OCI-LY3 (cell line): Measurements from ENCODE around the gene COX11.

ENCODE experiments used
- H2AFZ ChIP-seq: fragments of 200-600, 300-600 bp; shearing (Covaris generic); 2 replicates; pipeline ENCODE4 v1.6.0; 2014; ENCODE audit warnings: antibody characterized with exemption, low read depth, low read length
- H3K27ac ChIP-seq: fragments of 200-600, 300-600 bp; sonication (generic); 2 replicates; pipeline ENCODE4 v1.5.1; 2014; ENCODE audit warnings: mild to moderate bottlenecking, low read length, moderate library complexity, mixed read lengths
- H3K27me3 ChIP-seq: fragments of 200-600, 300-600 bp; sonication (generic); 2 replicates; pipeline ENCODE4 v1.6.1; 2014; ENCODE audit warnings: low read depth, low read length, mixed read lengths
- H3K36me3 ChIP-seq: fragments of 200-600, 300-600 bp; sonication (generic); replicated peaks from 2 replicates; pipeline ENCODE3; 2014; ENCODE audit warnings: low read depth, low read length, mixed read lengths
- H3K4me1 ChIP-seq: fragments of 300-600, 200-600 bp; sonication (generic); 2 replicates; pipeline ENCODE4 v1.6.1; 2014; ENCODE audit warnings: low read length, mixed read lengths
- H3K4me2 ChIP-seq: fragments of 200-600, 300-600 bp; sonication (generic); 2 replicates; pipeline ENCODE4 v1.6.1; 2014; ENCODE audit warnings: low read length, mixed read lengths
- H3K4me3 ChIP-seq: fragments of 300-600, 200-600 bp; sonication (generic); 2 replicates; pipeline ENCODE4 v1.5.1; 2014; ENCODE audit warnings: antibody characterized with exemption, mild to moderate bottlenecking, low read length, moderate library complexity
- H3K79me2 ChIP-seq: fragments of 300-600, 200-600 bp; shearing (Covaris generic); 2 replicates; pipeline ENCODE4 v1.6.1; 2014; ENCODE audit warnings: mild to moderate bottlenecking, low read length, mixed read lengths
- H3K9ac ChIP-seq: fragments of 300-600, 200-600 bp; shearing (Covaris generic); 2 replicates; pipeline ENCODE4 v1.6.0; 2014; ENCODE audit warnings: mild to moderate bottlenecking, low read length, moderate library complexity
- H3K9me3 ChIP-seq: fragments of 200-600, 300-600 bp; shearing (Covaris generic); 2 replicates; pipeline ENCODE4 v1.6.1; 2014; ENCODE audit warnings: low read length, mixed read lengths; ENCODE audit not compliant: insufficient read depth
- H4K20me1 ChIP-seq: fragments of 200-600, 300-600 bp; sonication (generic); 2 replicates; pipeline ENCODE4 v1.6.1; 2016; ENCODE audit warnings: low read length, mixed read lengths; ENCODE audit not compliant: insufficient read depth
- CTCF ChIP-seq: fragments of 200-600, 300-600 bp; sonication (generic); IDR thresholded peaks from 2 replicates; pipeline ENCODE4 v1.5.1; 2014; ENCODE audit warnings: antibody characterized with exemption, low read length, low read depth
- EZH2phosphoT487 ChIP-seq: fragments of 200-600 bp; shearing (Covaris generic); IDR thresholded peaks from 2 replicates; pipeline ENCODE4 v1.6.1; 2018; ENCODE audit warnings: antibody characterized with exemption, mixed run types, low read depth

Gene COX11

GRCh38 chr17:54972406-54973138, 4.1 kb upstream of the COX11 start:
- Histone ChIP-seq H3K9ac (no peak overlapping the region), H3K4me3 (no peak overlapping the region), H3K4me2 (no peak overlapping the region), H3K36me3 (no peaks in the 10 kb centered on the region), H2AFZ (no peak overlapping the region), H3K27ac (no peak overlapping the region), H3K79me2 (peaks cover 36% of the 10 kb centered on the region), H3K27me3 (no peaks in the 10 kb centered on the region), H3K9me3 (no peaks in the 10 kb centered on the region), H3K4me1 (peaks cover 9% of the 10 kb centered on the region), H4K20me1 (no peaks in the 10 kb centered on the region)
- TF ChIP-seq EZH2phosphoT487 = no peak
- TF ChIP-seq CTCF = no peak

- H3K27ac ChIP-seq = no peak overlapping the region
- peaks cover 43% of the 10 kb centered on the region for H3K79me2 ChIP-seq
- H3K36me3 ChIP-seq = no peaks in the 10 kb centered on the region
- H3K9me3 ChIP-seq = no peaks in the 10 kb centered on the region
- no peak for TF ChIP-seq CTCF
- TF ChIP-seq EZH2phosphoT487 = no peak
- no peak overlapping the region for H2AFZ ChIP-seq
- peaks cover 13% of the 10 kb centered on the region for H3K4me1 ChIP-seq
- no peak overlapping the region for H3K4me3 ChIP-seq
- no peak overlapping the region for H3K9ac ChIP-seq
- no peak overlapping the region for H3K4me2 ChIP-seq
- H4K20me1 ChIP-seq = no peaks in the 10 kb centered on the region
- no peaks in the 10 kb centered on the region for H3K27me3 ChIP-seq
These were observed 3.4 kb upstream of the COX11 start for GRCh38 chr17:54971901-54972300.

GRCh38 chr17:54971147-54971546, 2.7 kb upstream of the COX11 start:
- Histone ChIP-seq H2AFZ (no peak overlapping the region), H4K20me1 (no peaks in the 10 kb centered on the region), H3K4me2 (no peak overlapping the region), H3K79me2 (peaks cover 50% of the 10 kb centered on the region), H3K4me1 (peaks cover 18% of the 10 kb centered on the region), H3K27ac (no peak overlapping the region), H3K9me3 (no peaks in the 10 kb centered on the region), H3K36me3 (no peaks in the 10 kb centered on the region), H3K4me3 (no peak overlapping the region), H3K9ac (no peak overlapping the region), H3K27me3 (no peaks in the 10 kb centered on the region)
- TF ChIP-seq CTCF = no peak
- TF ChIP-seq EZH2phosphoT487 = no peak

- Histone ChIP-seq H3K4me1 (peaks cover 18% of the 10 kb centered on the region), H3K79me2 (peaks cover 61% of the 10 kb centered on the region), H3K9ac (peak overlapping the region; percentile 95), H3K9me3 (no peaks in the 10 kb centered on the region), H3K4me2 (peak overlapping the region; percentile 97), H4K20me1 (no peaks in the 10 kb centered on the region), H3K27ac (no peak overlapping the region), H2AFZ (peak overlapping the region; percentile 98; the same call in 1 of the 2 replicates), H3K27me3 (no peaks in the 10 kb centered on the region), H3K4me3 (peak overlapping the region; percentile 98), H3K36me3 (peaks cover 4% of the 10 kb centered on the region)
- no peak for TF ChIP-seq CTCF
- no peak for TF ChIP-seq EZH2phosphoT487
These were observed 1.5 kb upstream of the COX11 start for GRCh38 chr17:54969658-54970572.
